Suprapubic skin (tissue), 4 donors: Measurements from ENCODE around the gene ANGPTL8.

Experiments used
- EP300 ChIP-seq: sonication (generic); formaldehyde crosslinking; IDR thresholded peaks from one replicate; pipeline ENCODE4 v1.6.1; 2017; ENCODE audit warnings: antibody characterized with exemption
- POLR2A ChIP-seq, 2 donors: fragments of 450-650 bp; IDR thresholded peaks; one replicate each; pipeline ENCODE4 v1.6.1; 2017; ENCODE audit warnings: antibody characterized with exemption in 2 of 2, mild to moderate bottlenecking in 2 of 2, moderate library complexity in 2 of 2
- POLR2AphosphoS5 ChIP-seq, 3 donors: sonication (generic); formaldehyde crosslinking; IDR thresholded peaks; one replicate each; pipeline ENCODE4 v1.6.1; 2017; ENCODE audit warnings: antibody characterized with exemption in 3 of 3
- TF ChIP-seq, protein P1 (sequence below), 2 donors: fragments of 200-600 bp in 1 of 2; fragments of 450-650 bp in 1 of 2; sonication (generic) in 1 of 2; IDR thresholded peaks; one replicate each; pipeline ENCODE4 v1.5.1; 2016 to 2019; ENCODE audit warnings: antibody characterized with exemption in 2 of 2, mild to moderate bottlenecking in 1 of 2, moderate library complexity in 1 of 2

DNA sequence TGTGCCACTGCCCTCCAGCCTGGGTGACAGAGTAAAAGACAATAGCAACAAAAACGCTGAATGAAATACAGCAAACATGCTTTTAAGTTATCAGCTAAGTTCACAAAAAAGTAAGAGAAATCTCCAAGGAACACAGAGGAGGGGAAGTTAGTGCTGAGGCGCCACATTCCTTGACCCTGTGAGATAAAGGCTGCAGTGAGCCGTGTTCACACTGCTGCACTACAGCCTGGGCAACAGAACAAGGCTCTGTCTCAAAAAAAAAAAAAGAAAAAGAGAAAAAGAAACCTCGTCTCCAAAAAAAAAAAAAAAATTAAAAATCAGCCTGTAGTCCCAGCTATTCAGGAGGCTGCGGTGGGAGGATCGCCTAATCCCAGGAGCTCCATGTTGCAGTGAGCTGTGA, 39.3 kb downstream of the ANGPTL8 start:
- TF ChIP-seq EP300 (no peak), POLR2A (IDR thresholded peaks at IDR 0.05) (no peak), POLR2AphosphoS5 (IDR thresholded peaks at IDR 0.05) (no peak)
- TF ChIP-seq, protein P1, sequence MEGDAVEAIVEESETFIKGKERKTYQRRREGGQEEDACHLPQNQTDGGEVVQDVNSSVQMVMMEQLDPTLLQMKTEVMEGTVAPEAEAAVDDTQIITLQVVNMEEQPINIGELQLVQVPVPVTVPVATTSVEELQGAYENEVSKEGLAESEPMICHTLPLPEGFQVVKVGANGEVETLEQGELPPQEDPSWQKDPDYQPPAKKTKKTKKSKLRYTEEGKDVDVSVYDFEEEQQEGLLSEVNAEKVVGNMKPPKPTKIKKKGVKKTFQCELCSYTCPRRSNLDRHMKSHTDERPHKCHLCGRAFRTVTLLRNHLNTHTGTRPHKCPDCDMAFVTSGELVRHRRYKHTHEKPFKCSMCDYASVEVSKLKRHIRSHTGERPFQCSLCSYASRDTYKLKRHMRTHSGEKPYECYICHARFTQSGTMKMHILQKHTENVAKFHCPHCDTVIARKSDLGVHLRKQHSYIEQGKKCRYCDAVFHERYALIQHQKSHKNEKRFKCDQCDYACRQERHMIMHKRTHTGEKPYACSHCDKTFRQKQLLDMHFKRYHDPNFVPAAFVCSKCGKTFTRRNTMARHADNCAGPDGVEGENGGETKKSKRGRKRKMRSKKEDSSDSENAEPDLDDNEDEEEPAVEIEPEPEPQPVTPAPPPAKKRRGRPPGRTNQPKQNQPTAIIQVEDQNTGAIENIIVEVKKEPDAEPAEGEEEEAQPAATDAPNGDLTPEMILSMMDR (IDR thresholded peaks at IDR 0.05) = no peak
